Activated gamma-delta T cell treated with anti-CD3 and anti-CD28 coated beads, Interleukin-2, amount 50 U/mL, for 16 hours (primary cell): Measurements from ENCODE around the gene VAV2.

Experiments
- DNase-seq: peaks from one replicate; pipeline ENCODE4 v3.0.0-alpha.2; 2020; ENCODE audit warnings: low read depth

VAV2 gene

GRCh38 chr9:133873009-133873408 lies 119.1 kb downstream of the VAV2 start:
- DNase-seq = no peak

- DNase-seq = no peak
Observed at GRCh38 chr9:133870598-133871595, 121.2 kb downstream of the VAV2 start.

GRCh38 chr9:133869674-133870405 lies 122.3 kb downstream of the VAV2 start:
- no peak for DNase-seq

- no peak for DNase-seq
Observed at GRCh38 chr9:133868203-133868602, 123.9 kb downstream of the VAV2 start.

- no peak for DNase-seq
Observed at GRCh38 chr9:133866946-133867345, 125.2 kb downstream of the VAV2 start.

GRCh38 chr9:133864011-133864410 lies 128.1 kb downstream of the VAV2 start:
- DNase-seq = no peak

- no peak for DNase-seq
Observed at GRCh38 chr9:133863257-133863592, 128.9 kb downstream of the VAV2 start.

GRCh38 chr9:133862585-133863256 lies 129.4 kb downstream of the VAV2 start:
- DNase-seq = no peak

GRCh38 chr9:133861692-133862091 lies 130.4 kb downstream of the VAV2 start:
- no peak for DNase-seq

GRCh38 chr9:133861086-133861485 lies 131.0 kb downstream of the VAV2 start:
- no peak for DNase-seq

- DNase-seq = no peak
Observed at GRCh38 chr9:133858771-133859170, 133.4 kb downstream of the VAV2 start.

- DNase-seq = no peak
Observed at GRCh38 chr9:133857639-133858038, 134.5 kb downstream of the VAV2 start.

- no peak for DNase-seq
Observed at GRCh38 chr9:133856798-133857197, 135.3 kb downstream of the VAV2 start.

- DNase-seq = no peak
Observed at GRCh38 chr9:133855802-133856521, 136.2 kb downstream of the VAV2 start.

GRCh38 chr9:133855371-133855770 lies 136.8 kb downstream of the VAV2 start:
- DNase-seq = no peak

GRCh38 chr9:133854765-133855164 lies 137.4 kb downstream of the VAV2 start:
- DNase-seq = no peak

- no peak for DNase-seq
Observed at GRCh38 chr9:133854048-133854447, 138.1 kb downstream of the VAV2 start.

- DNase-seq = no peak
Observed at GRCh38 chr9:133853331-133853730, 138.8 kb downstream of the VAV2 start.

- no peak for DNase-seq
Observed at GRCh38 chr9:133852431-133852830, 139.7 kb downstream of the VAV2 start.

GRCh38 chr9:133851693-133852092 lies 140.4 kb downstream of the VAV2 start:
- DNase-seq = no peak

GRCh38 chr9:133850937-133851336 lies 141.2 kb downstream of the VAV2 start:
- DNase-seq = no peak

GRCh38 chr9:133850161-133850560 lies 142.0 kb downstream of the VAV2 start:
- DNase-seq = no peak
